ENCODE results near the gene TMPRSS7.
A peak's percentile ranks its signal among the peaks of the same experiment; 100 is the strongest.
"Not testable (repeated sequence)": the region's sequence is repeated elsewhere in the genome, so short reads cannot be mapped to it uniquely, and the experiment has no call there.

Gene TMPRSS7

DNA sequence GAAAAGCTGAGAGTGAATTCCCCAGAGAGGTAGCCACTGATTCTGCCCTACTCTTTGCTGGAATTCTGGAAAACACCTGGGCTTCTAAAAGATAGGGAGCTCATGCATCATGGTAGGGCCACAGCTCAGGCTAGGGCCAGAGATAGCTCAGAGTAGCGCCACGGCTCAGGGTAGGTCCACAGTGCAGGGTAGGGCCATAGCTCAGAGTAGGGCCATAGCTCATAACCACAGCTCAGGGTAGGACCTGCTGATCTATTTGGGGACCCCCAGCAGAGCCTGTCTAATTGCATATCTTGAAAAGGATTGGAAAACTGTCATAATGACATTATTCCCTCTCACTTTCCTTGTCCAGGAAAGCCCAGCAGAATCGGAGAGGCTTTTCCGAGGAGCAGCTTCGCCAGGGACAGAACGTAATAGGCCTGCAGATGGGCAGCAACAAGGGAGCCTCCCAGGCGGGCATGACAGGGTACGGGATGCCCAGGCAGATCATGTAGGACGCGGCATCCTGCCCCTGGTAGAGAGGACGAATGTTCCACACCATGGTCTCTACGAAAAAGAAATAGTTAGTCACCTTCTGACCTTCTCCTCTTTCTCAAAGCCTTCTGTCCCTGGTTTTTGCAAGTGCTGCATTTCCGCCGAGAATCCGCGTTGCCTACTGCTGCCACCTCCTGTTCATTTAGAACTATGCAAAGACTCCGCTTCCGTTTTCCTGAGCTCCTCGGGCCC is 21.3 kb upstream of the TMPRSS7 start:
- peak; percentile 16 to 17 for DNase-seq (ENCODE audit: low read depth in 2 of 2)

DNA sequence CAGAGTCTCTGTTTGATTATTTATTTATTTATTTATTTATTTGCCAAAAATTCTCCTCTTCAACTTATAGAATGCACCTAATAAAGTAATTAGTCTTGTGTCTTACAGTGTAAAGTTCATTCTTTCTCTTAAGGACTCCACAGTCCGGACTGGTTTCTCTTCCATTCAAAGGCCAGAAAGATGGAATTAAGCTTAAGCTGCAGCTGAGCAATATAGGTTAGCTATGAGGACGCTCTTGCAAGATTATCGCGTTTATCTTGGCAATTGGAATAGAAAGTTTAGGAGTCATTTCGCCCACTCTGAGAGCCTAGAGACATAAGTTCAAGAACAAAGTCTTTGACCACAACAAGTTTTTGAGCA is 20.8 kb upstream of the TMPRSS7 start:
- no peak for DNase-seq (ENCODE audit: low read depth in 2 of 2)

DNA sequence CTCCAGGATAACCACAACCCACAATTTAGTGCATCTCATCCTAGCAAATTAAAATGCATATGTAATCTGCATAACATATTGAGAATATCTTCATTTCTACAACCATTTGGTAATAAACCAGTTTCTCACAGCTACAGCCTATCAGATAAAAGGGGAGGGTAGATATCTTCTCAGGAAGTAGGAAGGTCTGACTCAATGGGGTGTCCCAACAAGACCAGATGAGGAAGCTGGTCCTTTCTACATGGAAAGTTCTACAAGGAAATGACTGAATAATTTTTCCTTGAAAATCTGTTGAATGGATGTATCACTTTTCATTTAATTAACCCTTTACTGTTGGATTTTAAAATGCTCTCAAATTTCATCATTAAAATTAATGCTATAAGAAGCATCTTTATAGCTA is 17.4 kb upstream of the TMPRSS7 start:
- no peak for DNase-seq (ENCODE audit: low read depth in 2 of 2)

DNA sequence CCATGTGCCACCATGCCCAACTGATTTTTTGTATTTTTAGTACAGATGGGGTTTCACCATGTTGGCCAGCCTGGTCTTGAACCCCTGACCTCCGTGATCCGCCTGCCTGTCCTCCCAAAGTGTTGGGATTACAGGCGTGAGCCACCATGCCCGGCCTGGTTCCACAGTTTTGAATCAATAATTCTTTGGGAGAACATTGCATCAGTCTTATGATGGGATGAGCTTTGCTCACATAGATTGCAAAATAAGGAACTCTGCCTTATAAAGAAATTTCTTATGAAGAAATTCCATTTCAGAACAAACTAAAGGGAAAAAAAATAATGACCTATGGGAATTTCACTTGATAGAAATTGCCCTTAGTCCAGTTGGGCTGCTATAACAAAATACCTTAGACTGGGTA is 15.8 kb upstream of the TMPRSS7 start:
- no peak for DNase-seq (ENCODE audit: low read depth in 2 of 2)

DNA sequence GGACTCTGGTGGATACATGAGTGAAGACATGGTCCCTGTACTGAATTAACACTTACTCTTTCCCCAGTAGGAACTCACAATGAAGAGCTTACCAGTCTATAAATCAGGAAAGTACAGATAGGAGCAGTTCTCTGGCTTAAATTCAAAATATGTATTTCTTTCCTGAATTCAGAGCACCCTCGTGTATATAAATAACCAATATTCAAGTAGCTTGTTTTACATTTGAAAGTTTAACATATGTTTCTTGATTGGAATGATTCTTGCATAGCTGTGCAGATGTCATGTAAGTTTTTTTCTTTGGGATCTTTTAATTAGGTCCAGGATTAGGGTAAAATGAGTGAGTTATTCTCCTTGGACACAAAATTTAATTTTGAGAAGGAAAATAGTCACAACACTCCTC is 14.8 kb upstream of the TMPRSS7 start:
- DNase-seq (ENCODE audit: low read depth in 2 of 2): no peak

DNA sequence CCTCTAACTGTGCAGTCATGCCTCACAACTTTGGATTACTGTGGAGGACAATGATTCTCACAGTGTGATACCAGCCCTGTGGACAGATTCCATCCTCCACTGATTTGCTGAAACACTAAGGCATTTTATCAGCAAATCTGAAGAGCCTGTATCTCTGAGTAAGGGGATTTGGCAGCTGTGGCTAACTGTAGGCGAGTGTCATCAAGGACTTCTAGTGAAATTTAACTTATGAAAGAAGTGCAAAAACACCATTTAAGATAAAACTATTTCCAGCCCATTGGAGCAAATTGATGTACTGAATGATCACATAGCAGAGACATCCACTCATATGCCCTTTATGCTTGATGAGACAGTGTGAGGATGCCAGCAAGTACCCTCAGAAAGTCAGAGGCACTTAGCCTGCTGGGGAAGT is 13.9 kb upstream of the TMPRSS7 start:
- DNase-seq (ENCODE audit: low read depth in 2 of 2): no peak

DNA sequence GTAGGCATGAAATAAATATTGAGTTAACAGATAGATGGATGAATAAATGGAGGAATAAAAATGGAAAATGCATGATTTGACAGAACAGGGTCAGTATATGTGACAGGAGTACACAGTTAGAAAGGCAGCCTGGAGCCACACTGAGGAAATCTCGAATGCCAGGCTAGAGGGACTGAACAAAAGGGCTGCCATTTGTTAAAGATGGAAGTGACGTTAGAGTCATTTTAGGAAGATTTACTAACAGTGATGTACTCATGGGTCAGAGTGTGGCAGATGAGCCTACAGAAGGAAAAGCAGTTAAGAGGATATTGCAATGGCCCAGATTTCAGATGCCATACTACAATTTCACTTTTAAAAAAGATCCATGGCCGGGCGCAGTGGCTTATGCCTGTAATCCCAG is 7.4 kb upstream of the TMPRSS7 start:
- no peak for DNase-seq (ENCODE audit: low read depth in 2 of 2)

DNA sequence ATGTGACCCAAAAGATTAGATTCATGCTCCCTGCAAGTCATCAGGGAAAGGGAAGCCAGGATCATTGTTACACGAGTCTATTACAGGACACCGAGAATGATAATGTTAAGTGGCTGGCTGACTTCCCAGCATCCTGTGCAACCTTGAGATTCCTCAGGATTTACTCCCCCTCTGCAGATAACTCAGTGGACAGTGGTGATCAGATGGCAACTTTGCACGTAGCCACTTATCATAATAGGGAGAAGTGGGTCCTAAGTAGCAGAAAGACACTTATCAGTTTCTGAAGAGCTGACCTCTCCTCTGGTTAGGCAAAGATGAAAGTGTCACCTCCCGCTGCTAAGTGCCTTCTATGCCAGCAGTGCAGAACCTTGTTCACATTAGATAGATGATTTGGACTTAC is 6.7 kb upstream of the TMPRSS7 start:
- DNase-seq (ENCODE audit: low read depth in 2 of 2): no peak

DNA sequence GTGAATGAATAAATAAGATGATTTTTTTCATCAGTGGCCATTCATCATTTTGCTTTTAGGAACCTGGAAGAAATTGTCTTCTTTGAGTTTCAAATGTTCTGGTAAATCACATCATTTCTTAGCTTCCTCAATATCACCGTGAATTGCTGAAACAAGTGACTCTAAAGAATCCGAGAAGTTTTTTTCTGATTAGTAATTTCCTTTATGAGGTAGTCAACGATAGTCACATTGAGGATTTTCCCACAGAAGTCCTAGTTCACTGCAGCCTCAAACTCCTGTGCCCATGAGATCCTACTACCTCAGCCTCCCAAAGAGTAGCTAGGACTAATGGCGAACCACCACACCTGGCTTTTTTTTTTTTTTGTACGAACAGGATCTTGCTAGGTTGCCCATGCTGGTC is 3.6 kb upstream of the TMPRSS7 start:
- DNase-seq (ENCODE audit: low read depth in 2 of 2): no peak

DNA sequence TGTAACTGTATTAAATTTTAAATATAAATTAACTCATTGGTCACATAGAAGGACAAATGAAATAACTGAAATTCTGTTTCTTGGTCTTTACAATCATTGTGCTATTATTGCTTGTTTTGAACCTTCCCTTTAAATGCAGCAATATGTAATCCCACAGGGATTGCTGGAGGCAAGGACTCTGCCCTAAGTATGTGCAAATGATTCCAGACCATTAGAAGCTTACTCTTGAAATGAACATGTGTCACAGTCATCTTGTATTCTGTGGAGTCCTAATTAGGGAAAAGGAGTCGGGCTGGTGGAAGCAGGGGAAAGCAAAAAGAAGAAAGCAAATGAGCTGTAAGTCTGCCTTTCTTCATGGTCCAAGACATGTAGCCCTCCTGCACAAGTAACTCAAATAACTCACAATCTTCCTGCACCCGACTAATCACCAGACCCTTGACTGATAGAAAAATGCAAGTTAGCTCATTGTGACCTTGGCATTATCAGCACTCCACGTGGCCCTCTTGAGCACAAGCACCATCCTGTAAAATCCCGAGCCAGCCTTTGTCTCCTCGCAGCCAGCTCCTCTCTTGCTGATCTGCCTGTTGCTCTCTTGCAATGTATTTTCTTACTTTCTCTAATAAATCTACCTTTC is 2.3 kb upstream of the TMPRSS7 start:
- DNase-seq (ENCODE audit: low read depth in 2 of 2): no peak

DNA sequence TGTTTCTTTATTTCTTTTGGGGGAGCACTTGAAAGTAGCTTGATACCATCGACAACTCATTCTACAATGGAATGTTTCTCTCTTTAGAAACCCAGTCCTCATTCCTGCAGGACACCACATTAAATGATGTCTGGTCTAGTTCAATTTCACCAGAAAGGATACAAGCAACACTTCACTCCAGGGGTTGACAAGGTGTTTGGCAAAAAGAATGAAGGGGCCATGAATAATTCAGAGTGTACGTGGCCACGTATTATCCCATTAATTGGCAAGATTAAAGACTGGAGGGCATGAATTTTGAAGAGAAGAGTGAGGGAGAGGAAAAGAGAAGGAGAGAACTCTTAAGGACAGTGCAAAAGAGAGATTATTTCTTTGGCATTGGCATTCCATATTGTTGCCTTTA is 705 bp downstream of the TMPRSS7 start:
- no peak for DNase-seq (ENCODE audit: low read depth in 2 of 2)

DNA sequence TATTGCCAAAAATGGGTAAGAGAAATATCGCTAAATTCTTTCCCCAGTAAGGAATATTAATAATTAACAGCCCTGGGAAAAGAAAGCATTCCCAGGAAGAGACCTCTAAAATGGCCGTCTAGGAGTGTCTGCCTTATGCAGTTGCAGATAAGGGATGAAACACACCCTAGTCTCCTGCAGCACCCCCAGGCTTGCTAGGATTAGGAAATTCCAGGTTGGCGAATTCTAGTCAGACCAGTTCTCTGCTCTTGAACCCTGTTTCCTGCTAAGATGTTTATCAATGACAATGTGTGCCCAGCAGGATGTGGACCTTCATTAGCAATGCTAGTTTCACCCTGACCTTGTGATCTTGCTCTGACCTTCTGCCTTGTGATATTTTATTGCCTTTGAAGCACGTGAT is 2.7 kb downstream of the TMPRSS7 start:
- DNase-seq (ENCODE audit: low read depth in 2 of 2): not testable (repeated sequence)

DNA sequence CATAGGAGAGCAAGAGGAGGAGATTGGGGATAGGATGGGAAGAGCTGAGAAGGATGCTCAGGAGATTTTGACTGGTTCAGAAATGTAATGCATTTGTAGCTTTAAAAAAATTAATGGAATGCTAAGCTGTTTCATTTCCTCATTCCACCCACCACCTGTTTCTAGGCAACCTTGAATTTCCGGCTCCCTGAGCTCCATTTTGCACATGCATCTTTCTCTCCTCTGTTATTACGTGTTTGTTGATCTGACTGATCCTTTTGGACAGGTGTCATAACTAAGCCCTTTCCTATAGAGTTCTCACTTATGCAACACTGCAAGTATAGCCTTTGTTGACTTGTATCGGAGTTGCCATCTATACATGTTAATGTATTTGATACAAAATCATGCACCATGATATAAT is 4.3 kb downstream of the TMPRSS7 start:
- no peak for DNase-seq (ENCODE audit: low read depth in 2 of 2)

DNA sequence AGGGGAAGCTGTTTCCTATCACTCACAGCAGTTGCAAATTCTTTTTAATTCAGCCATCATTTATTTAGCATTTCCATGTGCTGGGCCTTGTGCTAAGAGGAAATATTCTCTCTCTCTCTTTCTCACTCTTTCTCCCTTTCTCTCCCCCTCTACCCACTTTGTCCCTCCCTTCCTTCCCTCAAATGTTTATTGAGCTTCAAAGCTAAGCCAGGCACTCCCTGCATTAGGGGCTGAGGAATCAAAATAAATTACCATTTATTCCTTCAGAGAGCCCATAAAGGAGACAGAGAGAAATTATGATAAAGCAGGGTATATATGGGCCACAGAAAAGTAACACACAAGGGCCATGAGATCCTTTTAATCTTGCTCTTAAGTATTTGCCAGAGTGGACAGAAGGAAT is 6.8 kb downstream of the TMPRSS7 start:
- no peak for DNase-seq (ENCODE audit: low read depth in 2 of 2)

DNA sequence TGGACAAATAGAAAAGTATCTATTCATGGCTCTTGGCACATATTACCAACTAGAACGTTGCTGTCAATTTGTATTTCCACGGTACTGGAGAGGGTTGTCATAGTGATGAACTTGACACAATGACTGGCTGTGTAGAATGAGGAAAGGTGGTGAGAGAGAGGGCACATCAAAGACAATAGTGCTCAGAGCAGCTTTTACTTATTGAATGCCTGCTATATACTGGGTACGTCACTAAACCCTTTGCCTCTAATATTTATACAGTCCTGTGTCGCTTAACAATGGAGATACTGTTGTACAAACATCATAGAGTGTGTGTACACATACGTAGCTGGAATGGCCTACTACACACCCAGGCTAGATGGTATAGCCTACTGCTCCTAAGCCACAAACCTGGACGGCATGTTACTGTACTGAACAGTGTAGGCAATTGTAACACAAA is 8.3 kb downstream of the TMPRSS7 start:
- no peak for DNase-seq (ENCODE audit: low read depth in 2 of 2)

DNA sequence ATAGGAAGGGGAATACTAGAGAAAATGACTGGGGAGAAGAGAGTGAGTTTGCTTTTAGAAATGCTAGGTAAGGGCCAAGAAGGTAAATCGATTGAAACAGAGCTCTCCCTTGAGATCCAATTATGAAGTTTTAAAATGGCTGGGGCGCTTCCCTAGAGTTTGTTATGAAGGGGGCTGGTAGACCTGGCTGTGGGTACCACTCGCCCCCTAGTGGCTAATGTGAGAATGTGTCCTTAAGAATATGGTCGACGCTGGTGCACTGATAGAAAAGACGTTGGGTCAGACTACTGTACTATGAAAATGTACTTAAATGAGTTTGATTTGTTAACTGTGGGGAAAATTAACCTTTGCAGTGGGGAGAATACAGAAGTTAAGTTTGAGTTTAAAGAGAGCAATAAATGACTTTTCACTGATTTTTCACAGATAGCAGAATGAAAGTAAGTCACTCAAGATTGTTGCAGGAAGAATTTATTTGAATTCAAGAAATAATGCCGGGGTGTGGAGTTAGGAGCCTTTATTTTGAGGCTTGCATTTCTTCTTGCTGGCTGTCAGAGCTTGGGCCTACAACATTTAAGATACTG is 9.2 kb downstream of the TMPRSS7 start:
- peak; percentile 3 to 7 for DNase-seq (ENCODE audit: low read depth in 2 of 2)

DNA sequence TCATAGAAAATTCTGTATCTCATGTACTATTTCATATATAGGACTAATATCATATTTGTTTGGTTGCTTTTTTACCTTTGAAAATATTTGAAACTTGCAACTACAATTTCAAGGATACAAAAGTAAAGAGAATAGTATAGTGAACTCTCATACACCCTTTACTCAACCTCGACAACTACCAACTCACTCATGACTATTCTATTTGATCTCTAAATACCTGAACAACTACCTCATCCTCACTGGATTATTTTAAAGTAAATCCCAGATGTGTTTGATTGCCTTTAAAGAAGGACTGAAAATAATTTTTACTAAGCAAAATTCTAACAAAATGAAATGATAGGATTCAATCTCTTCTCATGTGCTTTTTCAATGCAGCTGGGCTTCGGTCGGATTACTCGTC is 12.1 kb downstream of the TMPRSS7 start:
- DNase-seq (ENCODE audit: low read depth in 2 of 2): no peak

DNA sequence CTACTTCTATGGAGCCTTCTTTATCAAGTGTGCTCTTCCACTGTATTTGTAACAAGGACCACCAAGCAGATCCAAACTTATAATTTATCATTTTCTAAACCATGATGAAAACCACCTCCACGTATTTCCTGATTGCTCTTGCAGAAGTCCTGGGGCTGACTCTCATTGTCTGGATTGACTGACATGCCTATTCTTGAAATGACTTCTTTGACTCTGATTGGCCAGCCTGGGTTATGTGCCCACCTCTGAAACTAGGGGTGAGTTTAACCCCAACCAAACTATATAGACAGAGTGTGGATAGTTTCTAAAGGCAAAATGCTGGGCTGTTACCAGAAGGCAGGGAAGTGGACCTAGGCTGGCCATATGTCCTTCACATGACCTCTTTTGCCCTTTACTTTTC is 12.7 kb downstream of the TMPRSS7 start:
- DNase-seq (ENCODE audit: low read depth in 2 of 2): no peak

DNA sequence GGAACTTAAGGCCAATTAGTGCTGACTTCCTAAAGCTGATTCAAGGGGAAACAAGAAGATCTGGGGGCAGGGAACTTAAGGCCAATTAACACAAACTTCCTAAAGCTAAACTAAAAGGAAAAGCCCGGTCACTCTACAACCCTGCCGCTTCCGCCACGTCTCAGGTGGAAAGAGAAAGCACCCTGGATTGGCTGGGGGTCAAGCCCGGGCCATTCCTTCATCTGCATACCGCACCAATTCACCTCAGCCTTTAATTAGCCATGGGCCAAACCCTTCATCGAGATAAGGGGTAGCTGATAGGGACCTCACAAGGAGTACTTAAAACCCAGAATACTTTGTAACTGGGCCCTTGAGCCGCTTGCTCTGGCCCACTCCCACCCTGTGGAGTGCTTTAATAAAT is 14.4 kb downstream of the TMPRSS7 start:
- DNase-seq (ENCODE audit: low read depth in 2 of 2): no peak

DNA sequence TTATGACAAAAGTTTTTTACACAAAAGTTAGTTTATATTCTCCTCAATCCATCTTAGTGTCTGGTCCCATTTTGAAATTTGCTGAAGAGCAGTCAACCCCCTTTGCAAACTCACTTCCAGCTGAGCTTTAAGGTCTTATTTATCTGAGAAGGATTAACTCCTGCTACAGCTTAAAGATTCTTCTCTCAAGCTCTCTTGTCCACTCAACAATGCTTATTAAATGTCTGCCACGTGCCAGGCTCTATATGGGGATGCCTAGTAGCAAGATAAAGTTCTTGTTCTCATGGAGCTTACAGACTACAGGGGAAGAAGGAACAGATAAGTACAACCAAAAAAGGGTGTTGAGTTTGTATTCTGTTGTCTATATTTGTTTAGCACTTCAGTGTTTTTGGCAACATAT is 18.7 kb downstream of the TMPRSS7 start:
- DNase-seq (ENCODE audit: low read depth in 2 of 2): no peak

DNA sequence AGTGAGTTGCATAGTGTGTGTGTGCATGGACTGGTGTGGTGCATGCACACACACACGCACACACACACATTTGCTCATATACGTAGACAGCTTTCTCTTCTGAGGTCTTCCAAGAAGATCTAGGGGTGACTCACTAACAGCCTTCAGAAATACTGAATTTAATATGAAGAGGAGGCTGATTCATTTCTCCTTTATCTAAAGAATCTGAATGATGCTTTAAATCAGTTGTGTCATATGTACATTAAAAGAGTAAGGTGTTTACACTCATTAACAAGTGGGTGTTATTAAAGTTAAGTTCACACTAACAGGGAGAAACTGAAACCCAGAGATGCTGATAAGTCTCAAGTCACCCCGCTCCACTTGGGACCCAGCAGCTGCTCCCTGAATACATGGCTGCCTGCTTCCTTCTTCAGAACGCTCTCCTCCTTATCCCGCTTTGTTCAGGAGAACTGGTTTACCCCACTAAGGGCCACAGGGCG is 22.0 kb downstream of the TMPRSS7 start:
- DNase-seq (ENCODE audit: low read depth in 2 of 2): no peak

DNA sequence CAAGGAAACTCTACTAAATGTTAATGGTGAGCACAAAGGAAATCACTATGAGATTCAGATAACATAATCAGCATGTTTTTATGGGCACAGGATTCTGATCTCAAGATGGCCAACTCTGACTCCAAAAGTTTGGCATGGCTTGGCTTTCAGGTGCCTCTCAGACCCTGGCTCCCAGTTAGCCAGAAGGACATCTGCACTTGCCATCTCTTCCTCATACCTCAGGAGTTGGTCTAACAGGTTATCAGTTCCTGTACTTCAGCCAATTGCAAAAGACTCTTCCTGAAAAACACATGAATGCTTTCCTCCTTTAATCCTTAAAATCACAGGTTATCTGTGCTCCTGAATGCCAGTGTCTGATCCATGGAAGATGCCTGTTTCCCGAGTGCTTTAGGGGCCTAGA is 25.0 kb downstream of the TMPRSS7 start:
- DNase-seq (ENCODE audit: low read depth in 2 of 2): no peak

DNA sequence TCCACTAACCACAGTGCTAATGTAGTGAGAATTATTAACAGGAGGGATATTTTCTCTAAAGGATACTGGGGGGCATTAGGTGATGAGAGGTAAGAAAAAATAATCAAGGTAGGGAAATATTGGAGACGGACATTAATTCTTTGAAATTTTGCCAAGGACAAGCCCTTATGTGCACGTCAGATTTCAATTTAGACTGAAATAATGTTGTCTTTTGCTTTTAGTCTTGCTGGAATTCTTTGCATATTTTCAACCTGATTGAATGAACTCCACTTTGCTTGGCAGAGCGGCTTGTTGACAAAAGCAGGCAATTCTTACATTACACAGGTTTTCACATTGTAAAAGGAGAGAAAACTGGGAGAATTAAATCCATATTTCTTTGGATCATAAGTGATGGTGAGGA is 26.6 kb downstream of the TMPRSS7 start:
- no peak for DNase-seq (ENCODE audit: low read depth in 2 of 2)

All from stimulated activated CD8-positive, alpha-beta memory T cell treated with anti-CD3 and anti-CD28 coated beads, Interleukin-2, amount 100 ng/mL, for 1 hour (primary cell).